ENCODE measurements around the gene CHCHD6.

DNA sequence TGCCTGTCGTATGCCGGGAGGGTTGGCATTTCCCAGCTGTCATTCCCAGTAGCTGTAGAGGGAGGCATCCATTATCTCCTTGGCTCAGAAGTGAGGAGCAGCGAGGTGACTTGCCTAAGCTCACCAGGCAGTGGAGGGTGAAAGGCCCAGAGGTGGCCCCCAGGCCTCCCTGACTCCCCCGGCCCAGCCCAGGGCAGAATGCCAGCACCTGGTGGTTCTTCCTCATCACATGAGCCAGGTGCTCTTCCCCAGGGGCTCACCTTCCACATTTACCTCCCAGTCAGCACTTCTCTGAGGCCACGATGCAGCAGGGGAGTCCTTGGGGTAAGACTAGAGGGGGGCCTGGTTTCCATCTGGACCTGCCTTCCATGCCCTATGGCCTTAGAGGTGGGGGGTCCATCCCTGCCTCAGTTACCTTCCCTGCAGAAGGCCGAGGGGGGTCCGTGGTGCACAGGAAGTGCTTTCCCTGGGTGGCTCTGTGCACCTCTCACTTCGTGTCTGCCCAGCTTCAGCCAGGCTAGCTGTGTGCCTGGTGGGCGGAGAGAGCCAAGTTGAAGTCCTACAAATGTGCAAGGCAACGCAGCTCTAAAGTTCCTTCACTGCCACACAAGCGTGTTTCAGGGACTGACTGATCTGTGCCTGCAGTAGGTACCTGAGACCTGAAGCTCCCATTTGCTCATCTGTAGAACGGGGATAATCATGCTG, 208.6 kb downstream of the CHCHD6 start:
- TF ChIP-seq, protein P1, sequence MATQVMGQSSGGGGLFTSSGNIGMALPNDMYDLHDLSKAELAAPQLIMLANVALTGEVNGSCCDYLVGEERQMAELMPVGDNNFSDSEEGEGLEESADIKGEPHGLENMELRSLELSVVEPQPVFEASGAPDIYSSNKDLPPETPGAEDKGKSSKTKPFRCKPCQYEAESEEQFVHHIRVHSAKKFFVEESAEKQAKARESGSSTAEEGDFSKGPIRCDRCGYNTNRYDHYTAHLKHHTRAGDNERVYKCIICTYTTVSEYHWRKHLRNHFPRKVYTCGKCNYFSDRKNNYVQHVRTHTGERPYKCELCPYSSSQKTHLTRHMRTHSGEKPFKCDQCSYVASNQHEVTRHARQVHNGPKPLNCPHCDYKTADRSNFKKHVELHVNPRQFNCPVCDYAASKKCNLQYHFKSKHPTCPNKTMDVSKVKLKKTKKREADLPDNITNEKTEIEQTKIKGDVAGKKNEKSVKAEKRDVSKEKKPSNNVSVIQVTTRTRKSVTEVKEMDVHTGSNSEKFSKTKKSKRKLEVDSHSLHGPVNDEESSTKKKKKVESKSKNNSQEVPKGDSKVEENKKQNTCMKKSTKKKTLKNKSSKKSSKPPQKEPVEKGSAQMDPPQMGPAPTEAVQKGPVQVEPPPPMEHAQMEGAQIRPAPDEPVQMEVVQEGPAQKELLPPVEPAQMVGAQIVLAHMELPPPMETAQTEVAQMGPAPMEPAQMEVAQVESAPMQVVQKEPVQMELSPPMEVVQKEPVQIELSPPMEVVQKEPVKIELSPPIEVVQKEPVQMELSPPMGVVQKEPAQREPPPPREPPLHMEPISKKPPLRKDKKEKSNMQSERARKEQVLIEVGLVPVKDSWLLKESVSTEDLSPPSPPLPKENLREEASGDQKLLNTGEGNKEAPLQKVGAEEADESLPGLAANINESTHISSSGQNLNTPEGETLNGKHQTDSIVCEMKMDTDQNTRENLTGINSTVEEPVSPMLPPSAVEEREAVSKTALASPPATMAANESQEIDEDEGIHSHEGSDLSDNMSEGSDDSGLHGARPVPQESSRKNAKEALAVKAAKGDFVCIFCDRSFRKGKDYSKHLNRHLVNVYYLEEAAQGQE (IDR thresholded peaks at IDR 0.05; ENCODE audit: insufficient read depth in 1 of 2, low read depth in 2 of 2, low read length in 2 of 2) = no peak
- no peak for TF ChIP-seq TAF1 (IDR thresholded peaks at IDR 0.05; ENCODE audit: borderline replicate concordance, insufficient read depth, low read length)
- no peak for TF ChIP-seq SIN3A (IDR thresholded peaks at IDR 0.05; ENCODE audit: borderline replicate concordance, insufficient read depth, low read length)
